ENCODE results near the gene METTL16. TPM values are rescaled to one million over a fixed set of nuclear protein-coding genes. Genes with fewer than 3 reads are reported as not detected.

The METTL16 gene
- total and polyA plus RNA-seq, 2 experiments from 2014 or later = 40.1 to 80.8 TPM

- 0 out of 2 replicates have a peak, but pooled peaks cover 3% of the 10 kb centered on the region for H3F3A ChIP-seq (replicated peaks; ENCODE audit: low read depth)
- no peaks in the 10 kb centered on the region for H3K9me3 Mint-ChIP-seq
- no peaks in the 10 kb centered on the region for H3K9me2 ChIP-seq (ENCODE audit: insufficient read depth)
- peaks cover 27% of the 10 kb centered on the region for H3K36me3 Mint-ChIP-seq (ENCODE audit: low read depth)
- peaks cover 18% of the 10 kb centered on the region for H3K4me1 Mint-ChIP-seq
- no peak for ATAC-seq
- no peak for DNase-seq (ENCODE audit: low spot score)
- no peak overlapping the region for H3K27ac ChIP-seq (ENCODE audit: low read depth)
- H2AFZ ChIP-seq = no peak overlapping the region
- no peak overlapping the region for H3K27ac Mint-ChIP-seq
- H3K36me3 ChIP-seq (ENCODE audit: insufficient read depth) = no peaks in the 10 kb centered on the region
- no peak for TF ChIP-seq CTCF (conservative IDR thresholded peaks at IDR 0.05; ENCODE audit: low read depth in 2 of 2)
- no peak for TF ChIP-seq POLR2AphosphoS5 (IDR thresholded peaks at IDR 0.05; ENCODE audit: low read depth)
- H3K4me2 ChIP-seq = no peak overlapping the region
- H3K27me3 Mint-ChIP-seq (ENCODE audit: insufficient read depth, low read depth, poor library complexity) = peaks cover 21% of the 10 kb centered on the region
- H3K4me3 Mint-ChIP-seq = no peak overlapping the region
- H3K79me2 ChIP-seq (replicated peaks; ENCODE audit: insufficient read depth) = no peaks in the 10 kb centered on the region
- no peak overlapping the region for H3K4me3 ChIP-seq
- no peaks in the 10 kb centered on the region; the same call in 1 of the 2 replicates for H3K4me1 ChIP-seq (ENCODE audit: insufficient read depth)
- H3K27me3 ChIP-seq (ENCODE audit: insufficient read depth) = no peaks in the 10 kb centered on the region
- H4K20me1 ChIP-seq (replicated peaks; ENCODE audit: insufficient read depth) = no peaks in the 10 kb centered on the region; the same call in none of the 2 replicates
Measured at GRCh38 chr17:2372681-2373080, 139.0 kb downstream of the METTL16 start.

- no peaks in the 10 kb centered on the region for H3K9me2 ChIP-seq (ENCODE audit: insufficient read depth)
- H3K79me2 ChIP-seq (replicated peaks; ENCODE audit: insufficient read depth) = no peaks in the 10 kb centered on the region
- H3K4me3 ChIP-seq = no peak overlapping the region
- Mint-ChIP-seq H3K9me3 (no peaks in the 10 kb centered on the region), H3K27ac (no peak overlapping the region), H3K4me3 (no peak overlapping the region), H3K36me3 (ENCODE audit: low read depth) (peaks cover 23% of the 10 kb centered on the region), H3K27me3 (ENCODE audit: insufficient read depth, low read depth, poor library complexity) (peaks cover 21% of the 10 kb centered on the region), H3K4me1 (peaks cover 18% of the 10 kb centered on the region)
- H3K36me3 ChIP-seq (ENCODE audit: insufficient read depth) = no peaks in the 10 kb centered on the region
- ATAC-seq (no peak), DNase-seq (ENCODE audit: low spot score) (no peak)
- no peak overlapping the region for H3K27ac ChIP-seq (ENCODE audit: low read depth)
- H3K27me3 ChIP-seq (ENCODE audit: insufficient read depth) = no peaks in the 10 kb centered on the region
- no peak overlapping the region for H3K4me2 ChIP-seq
- no peak overlapping the region for H2AFZ ChIP-seq
- H4K20me1 ChIP-seq (replicated peaks; ENCODE audit: insufficient read depth) = no peaks in the 10 kb centered on the region; the same call in none of the 2 replicates
- H3F3A ChIP-seq (replicated peaks; ENCODE audit: low read depth) = 0 out of 2 replicates have a peak, but pooled peaks cover 3% of the 10 kb centered on the region
- H3K4me1 ChIP-seq (ENCODE audit: insufficient read depth) = no peaks in the 10 kb centered on the region; the same call in 1 of the 2 replicates
- TF ChIP-seq EZH2phosphoT487 (IDR thresholded peaks at IDR 0.05; ENCODE audit: unreplicated experiment) (no peak), POLR2AphosphoS5 (IDR thresholded peaks at IDR 0.05; ENCODE audit: low read depth) (no peak), REST (IDR thresholded peaks at IDR 0.05; ENCODE audit: unreplicated experiment) (no peak), JUNB (IDR thresholded peaks at IDR 0.05; ENCODE audit: unreplicated experiment) (no peak), ZNF462 (CRISPR knock-in tag; IDR thresholded peaks at IDR 0.05) (no peak), NANOG (IDR thresholded peaks at IDR 0.05; ENCODE audit: borderline replicate concordance) (no peak), ZNF114 (CRISPR knock-in tag; IDR thresholded peaks at IDR 0.05) (no peak)
Measured at GRCh38 chr17:2372180-2372579, 139.5 kb downstream of the METTL16 start.

Data from GM23338 (cell line).